ENCODE results near the gene CCDC34.

Gene CCDC34

DNA sequence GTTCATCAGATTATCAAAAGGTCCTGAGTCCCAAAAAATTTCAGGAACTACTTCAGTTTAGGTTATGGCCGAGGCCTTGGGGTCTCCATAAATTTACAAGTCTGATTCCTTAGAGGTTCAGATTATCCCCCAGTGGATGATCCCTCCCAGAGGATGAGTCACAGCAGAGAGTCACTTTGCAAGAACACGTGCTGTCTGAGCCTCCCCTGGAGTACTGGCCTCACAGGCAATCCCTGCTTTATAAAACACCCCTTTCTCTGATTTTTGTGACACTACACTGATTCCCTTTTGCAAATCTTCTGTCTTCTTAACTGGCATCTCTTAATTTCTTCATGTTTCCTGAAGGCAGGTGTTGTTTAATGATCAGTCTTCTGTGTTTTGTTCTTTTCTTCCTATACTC, 45.3 kb downstream of the CCDC34 start:
- ChIA-PET CTCF (no interaction called here), POLR2A (no interaction called here)
- H3K4me3 ChIP-seq (ENCODE audit: control insufficient read depth in 1 of 7, extremely low read depth in 1 of 7, insufficient read depth in 4 of 7, low read depth in 2 of 7, low read length in 6 of 7): no peak overlapping the region
- DNase-seq: no peak
- H3K27ac ChIP-seq (ENCODE audit: insufficient read depth in 1 of 2, low read depth in 1 of 2, low read length in 2 of 2, poor library complexity in 1 of 2, severe bottlenecking in 2 of 2): no peak overlapping the region
- H3K27me3 ChIP-seq (replicated peaks in 2 of 5; ENCODE audit: control insufficient read depth in 4 of 5, insufficient read depth in 5 of 5, low read length in 4 of 5): peaks cover 0 to 1% (median 0%) of the 10 kb centered on the region in 5 experiments
- 95% methylated on average over 2 of the region's 2 CpGs for WGBS (ENCODE audit: insufficient coverage)
- H3K4me1 ChIP-seq (ENCODE audit: control extremely low read depth in 1 of 4, control insufficient read depth in 4 of 4, insufficient read depth in 4 of 4, low read length in 3 of 4): no peaks in the 10 kb centered on the region
- no peaks in the 10 kb centered on the region for H3K36me3 ChIP-seq (ENCODE audit: control insufficient read depth in 4 of 4, insufficient read depth in 4 of 4, low read length in 3 of 4)
- no peaks in the 10 kb centered on the region for H3K9me3 ChIP-seq (ENCODE audit: control extremely low read depth in 1 of 5, control insufficient read depth in 4 of 5, insufficient read depth in 2 of 5, low read depth in 1 of 5, low read length in 4 of 5)

GRCh38 chr11:27315836-27316235, 47.2 kb downstream of the CCDC34 start:
- no peaks in the 10 kb centered on the region for H3K36me3 ChIP-seq (ENCODE audit: control insufficient read depth in 4 of 4, insufficient read depth in 4 of 4, low read length in 3 of 4)
- no CpG with 5 or more reads among the region's 1 CpG for WGBS (ENCODE audit: insufficient coverage)
- DNase-seq: no peak
- H3K4me1 ChIP-seq (ENCODE audit: control extremely low read depth in 1 of 4, control insufficient read depth in 4 of 4, insufficient read depth in 4 of 4, low read length in 3 of 4): no peaks in the 10 kb centered on the region
- POLR2A ChIA-PET: no interaction called here
- CTCF ChIA-PET: interaction anchor here (0.6 kb wide), 1 partner anchor 378 kb away, joined by 4 read pairs; no protein-coding TSS in a partner anchor
- no peak overlapping the region for H3K4me3 ChIP-seq (ENCODE audit: control insufficient read depth in 1 of 7, extremely low read depth in 1 of 7, insufficient read depth in 4 of 7, low read depth in 2 of 7, low read length in 6 of 7)
- peaks cover 0 to 1% (median 0%) of the 10 kb centered on the region in 5 experiments for H3K27me3 ChIP-seq (replicated peaks in 2 of 5; ENCODE audit: control insufficient read depth in 4 of 5, insufficient read depth in 5 of 5, low read length in 4 of 5)
- no peak overlapping the region for H3K27ac ChIP-seq (ENCODE audit: insufficient read depth in 1 of 2, low read depth in 1 of 2, low read length in 2 of 2, poor library complexity in 1 of 2, severe bottlenecking in 2 of 2)
- H3K9me3 ChIP-seq (ENCODE audit: control extremely low read depth in 1 of 5, control insufficient read depth in 4 of 5, insufficient read depth in 2 of 5, low read depth in 1 of 5, low read length in 4 of 5): no peaks in the 10 kb centered on the region

GRCh38 chr11:27313157-27313821, 49.7 kb downstream of the CCDC34 start:
- Histone ChIP-seq H3K4me1 (ENCODE audit: control extremely low read depth in 1 of 4, control insufficient read depth in 4 of 4, insufficient read depth in 4 of 4, low read length in 3 of 4) (no peaks in the 10 kb centered on the region), H3K9me3 (ENCODE audit: control extremely low read depth in 1 of 5, control insufficient read depth in 4 of 5, insufficient read depth in 2 of 5, low read depth in 1 of 5, low read length in 4 of 5) (no peaks in the 10 kb centered on the region), H3K4me3 (ENCODE audit: control insufficient read depth in 1 of 7, extremely low read depth in 1 of 7, insufficient read depth in 4 of 7, low read depth in 2 of 7, low read length in 6 of 7) (no peak overlapping the region), H3K27me3 (replicated peaks in 2 of 5; ENCODE audit: control insufficient read depth in 4 of 5, insufficient read depth in 5 of 5, low read length in 4 of 5) (peaks cover 0 to 1% (median 0%) of the 10 kb centered on the region in 5 experiments), H3K36me3 (ENCODE audit: control insufficient read depth in 4 of 4, insufficient read depth in 4 of 4, low read length in 3 of 4) (no peaks in the 10 kb centered on the region), H3K27ac (ENCODE audit: insufficient read depth in 1 of 2, low read depth in 1 of 2, low read length in 2 of 2, poor library complexity in 1 of 2, severe bottlenecking in 2 of 2) (no peak overlapping the region)
- 100% methylated on average over 1 of the region's 2 CpGs for WGBS (ENCODE audit: insufficient coverage)
- CTCF ChIA-PET: no interaction called here
- no peak for DNase-seq
- POLR2A ChIA-PET: interaction anchor here (0.5 kb wide), 1 partner anchor 22 kb away, joined by 3 read pairs; no protein-coding TSS in a partner anchor

DNA sequence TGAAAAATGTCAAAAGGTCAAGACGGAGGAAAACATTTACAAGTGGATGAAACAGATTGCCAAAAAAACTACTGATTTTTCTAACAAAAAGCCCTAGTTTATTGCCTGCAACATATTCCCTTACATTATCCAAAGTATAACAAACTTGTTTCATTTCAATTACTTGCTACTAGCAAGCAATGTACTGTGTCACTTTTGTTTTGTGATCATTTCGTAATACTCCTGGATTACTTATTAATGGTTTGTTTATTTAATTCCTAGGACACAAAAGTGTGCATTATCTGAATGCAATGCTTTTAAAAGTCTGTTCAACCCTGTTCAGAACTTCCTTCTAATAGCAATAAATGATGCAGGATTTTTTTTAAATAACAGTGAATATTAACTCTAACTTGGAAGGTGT, 50.9 kb downstream of the CCDC34 start:
- Histone ChIP-seq H3K9me3 (ENCODE audit: control extremely low read depth in 1 of 5, control insufficient read depth in 4 of 5, insufficient read depth in 2 of 5, low read depth in 1 of 5, low read length in 4 of 5) (no peaks in the 10 kb centered on the region), H3K4me1 (ENCODE audit: control extremely low read depth in 1 of 4, control insufficient read depth in 4 of 4, insufficient read depth in 4 of 4, low read length in 3 of 4) (no peaks in the 10 kb centered on the region), H3K27ac (ENCODE audit: insufficient read depth in 1 of 2, low read depth in 1 of 2, low read length in 2 of 2, poor library complexity in 1 of 2, severe bottlenecking in 2 of 2) (no peak overlapping the region), H3K27me3 (replicated peaks in 2 of 5; ENCODE audit: control insufficient read depth in 4 of 5, insufficient read depth in 5 of 5, low read length in 4 of 5) (peaks cover 0 to 1% (median 0%) of the 10 kb centered on the region in 5 experiments), H3K36me3 (ENCODE audit: control insufficient read depth in 4 of 4, insufficient read depth in 4 of 4, low read length in 3 of 4) (no peaks in the 10 kb centered on the region), H3K4me3 (ENCODE audit: control insufficient read depth in 1 of 7, extremely low read depth in 1 of 7, insufficient read depth in 4 of 7, low read depth in 2 of 7, low read length in 6 of 7) (no peak overlapping the region)
- 100% methylated on average over 1 of the region's 2 CpGs for whole genome bisulfite sequencing (ENCODE audit: insufficient coverage)
- ChIA-PET POLR2A (no interaction called here), CTCF (no interaction called here)
- no peak for DNase-seq

DNA sequence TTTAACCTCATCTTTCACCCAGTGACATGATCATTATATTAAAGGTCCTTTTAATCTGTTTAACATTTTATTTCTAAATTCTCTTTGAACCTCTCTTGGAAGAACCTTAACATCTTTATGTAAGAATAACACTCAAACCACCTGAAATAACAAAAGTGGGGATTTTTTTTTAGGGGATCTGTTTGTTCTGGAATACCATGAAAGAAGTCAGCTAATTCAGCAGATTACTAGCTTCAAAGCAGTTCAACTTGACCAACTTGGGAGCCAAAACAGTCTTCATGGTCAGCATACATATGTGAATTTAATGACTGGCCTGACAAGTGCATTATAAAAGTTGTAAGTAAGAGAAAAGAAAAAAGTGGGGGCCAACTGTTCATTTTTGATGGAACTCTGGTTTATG, 52.3 kb downstream of the CCDC34 start:
- H3K4me3 ChIP-seq (ENCODE audit: control insufficient read depth in 1 of 7, extremely low read depth in 1 of 7, insufficient read depth in 4 of 7, low read depth in 2 of 7, low read length in 6 of 7): no peak overlapping the region
- H3K27me3 ChIP-seq (replicated peaks in 2 of 5; ENCODE audit: control insufficient read depth in 4 of 5, insufficient read depth in 5 of 5, low read length in 4 of 5): peaks cover 0 to 1% (median 0%) of the 10 kb centered on the region in 5 experiments
- CTCF ChIA-PET: no interaction called here

GRCh38 chr11:27310182-27310581, 52.8 kb downstream of the CCDC34 start:
- Histone ChIP-seq H3K27ac (ENCODE audit: insufficient read depth in 1 of 2, low read depth in 1 of 2, low read length in 2 of 2, poor library complexity in 1 of 2, severe bottlenecking in 2 of 2) (no peak overlapping the region), H3K36me3 (ENCODE audit: control insufficient read depth in 4 of 4, insufficient read depth in 4 of 4, low read length in 3 of 4) (no peaks in the 10 kb centered on the region), H3K4me1 (ENCODE audit: control extremely low read depth in 1 of 4, control insufficient read depth in 4 of 4, insufficient read depth in 4 of 4, low read length in 3 of 4) (no peaks in the 10 kb centered on the region), H3K27me3 (replicated peaks in 2 of 5; ENCODE audit: control insufficient read depth in 4 of 5, insufficient read depth in 5 of 5, low read length in 4 of 5) (peaks cover 0 to 1% (median 0%) of the 10 kb centered on the region in 5 experiments), H3K4me3 (ENCODE audit: control insufficient read depth in 1 of 7, extremely low read depth in 1 of 7, insufficient read depth in 4 of 7, low read depth in 2 of 7, low read length in 6 of 7) (no peak overlapping the region), H3K9me3 (ENCODE audit: control extremely low read depth in 1 of 5, control insufficient read depth in 4 of 5, insufficient read depth in 2 of 5, low read depth in 1 of 5, low read length in 4 of 5) (peaks cover 0 to 6% (median 3%) of the 10 kb centered on the region in 5 experiments)
- ChIA-PET POLR2A (no interaction called here), CTCF (no interaction called here)
- no peak for DNase-seq

More for the DNA sequence above, 52.3 kb downstream of the CCDC34 start:
- no peaks in the 10 kb centered on the region for H3K36me3 ChIP-seq (ENCODE audit: control insufficient read depth in 4 of 4, insufficient read depth in 4 of 4, low read length in 3 of 4)
- no peaks in the 10 kb centered on the region for H3K4me1 ChIP-seq (ENCODE audit: control extremely low read depth in 1 of 4, control insufficient read depth in 4 of 4, insufficient read depth in 4 of 4, low read length in 3 of 4)
- peaks cover 0 to 2% (median 0%) of the 10 kb centered on the region in 5 experiments for H3K9me3 ChIP-seq (ENCODE audit: control extremely low read depth in 1 of 5, control insufficient read depth in 4 of 5, insufficient read depth in 2 of 5, low read depth in 1 of 5, low read length in 4 of 5)
- POLR2A ChIA-PET: no interaction called here
- DNase-seq: no peak
- no peak overlapping the region for H3K27ac ChIP-seq (ENCODE audit: insufficient read depth in 1 of 2, low read depth in 1 of 2, low read length in 2 of 2, poor library complexity in 1 of 2, severe bottlenecking in 2 of 2)

- ChIA-PET CTCF (no interaction called here), POLR2A (no interaction called here)
- H3K27ac ChIP-seq (ENCODE audit: insufficient read depth in 1 of 2, low read depth in 1 of 2, low read length in 2 of 2, poor library complexity in 1 of 2, severe bottlenecking in 2 of 2): no peak overlapping the region
- DNase-seq: no peak
- no peaks in the 10 kb centered on the region for H3K36me3 ChIP-seq (ENCODE audit: control insufficient read depth in 4 of 4, insufficient read depth in 4 of 4, low read length in 3 of 4)
- H3K27me3 ChIP-seq (replicated peaks in 2 of 5; ENCODE audit: control insufficient read depth in 4 of 5, insufficient read depth in 5 of 5, low read length in 4 of 5): peaks cover 0 to 1% (median 0%) of the 10 kb centered on the region in 5 experiments
- WGBS (ENCODE audit: insufficient coverage): no CpG with 5 or more reads among the region's 5 CpGs
- H3K4me1 ChIP-seq (ENCODE audit: control extremely low read depth in 1 of 4, control insufficient read depth in 4 of 4, insufficient read depth in 4 of 4, low read length in 3 of 4): no peaks in the 10 kb centered on the region
- peaks cover 0 to 11% (median 6%) of the 10 kb centered on the region in 5 experiments for H3K9me3 ChIP-seq (ENCODE audit: control extremely low read depth in 1 of 5, control insufficient read depth in 4 of 5, insufficient read depth in 2 of 5, low read depth in 1 of 5, low read length in 4 of 5)
- H3K4me3 ChIP-seq (ENCODE audit: control insufficient read depth in 1 of 7, extremely low read depth in 1 of 7, insufficient read depth in 4 of 7, low read depth in 2 of 7, low read length in 6 of 7): no peak overlapping the region
Measured at GRCh38 chr11:27309046-27309445, 54.0 kb downstream of the CCDC34 start.

All from common myeloid progenitor, CD34-positive (primary cell).